NCI-H1048 (cell line): ENCODE data around the gene PECR.

Experiments used
- DNase-seq: peaks from one replicate; lab custom pipeline; 2025; lab: John Stamatoyannopoulos, UW

Gene PECR

DNA sequence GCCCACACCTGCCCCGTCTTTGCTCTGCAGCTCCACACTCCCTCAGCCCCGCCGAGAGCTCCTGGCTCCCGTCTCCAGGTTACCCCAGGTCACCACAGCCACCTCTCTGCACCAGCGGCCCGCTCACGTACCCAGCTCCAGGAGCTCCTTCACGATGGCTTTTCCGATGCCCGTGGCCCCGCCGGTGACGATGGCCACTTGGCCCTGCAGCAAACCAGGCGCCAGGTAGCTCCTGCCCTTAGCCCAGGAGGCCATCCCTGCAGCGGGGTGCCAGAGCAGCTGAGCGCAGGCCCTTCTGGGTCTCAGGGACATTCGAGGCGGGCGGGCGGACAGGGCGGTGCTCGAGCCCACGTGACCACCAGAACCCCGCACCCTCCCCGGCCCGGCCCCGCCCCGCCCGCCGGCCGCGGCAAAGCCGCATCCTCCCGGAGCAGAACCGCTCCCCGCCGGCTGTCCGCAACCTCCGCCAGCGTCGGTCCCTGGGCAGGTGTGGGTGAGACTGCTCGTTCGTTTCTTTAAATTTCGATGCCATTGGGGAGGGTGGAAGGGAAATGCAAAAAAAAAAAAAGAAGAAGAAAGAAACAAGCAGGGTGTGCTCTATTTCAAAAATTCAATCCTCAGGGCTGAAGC lies at the start of gene PECR, which contains the start of gene TMEM169:
Gene PECR (minus strand): TSS at position 323 of the 630 bp plus-strand sequence. CDS start 68 bp downstream, at position 255.
Gene TMEM169 (plus strand): TSS at position 433 of the 630 bp plus-strand sequence. CDS start 14,045 bp downstream, outside the sequence.
- DNase-seq: peak; percentile 34

DNA sequence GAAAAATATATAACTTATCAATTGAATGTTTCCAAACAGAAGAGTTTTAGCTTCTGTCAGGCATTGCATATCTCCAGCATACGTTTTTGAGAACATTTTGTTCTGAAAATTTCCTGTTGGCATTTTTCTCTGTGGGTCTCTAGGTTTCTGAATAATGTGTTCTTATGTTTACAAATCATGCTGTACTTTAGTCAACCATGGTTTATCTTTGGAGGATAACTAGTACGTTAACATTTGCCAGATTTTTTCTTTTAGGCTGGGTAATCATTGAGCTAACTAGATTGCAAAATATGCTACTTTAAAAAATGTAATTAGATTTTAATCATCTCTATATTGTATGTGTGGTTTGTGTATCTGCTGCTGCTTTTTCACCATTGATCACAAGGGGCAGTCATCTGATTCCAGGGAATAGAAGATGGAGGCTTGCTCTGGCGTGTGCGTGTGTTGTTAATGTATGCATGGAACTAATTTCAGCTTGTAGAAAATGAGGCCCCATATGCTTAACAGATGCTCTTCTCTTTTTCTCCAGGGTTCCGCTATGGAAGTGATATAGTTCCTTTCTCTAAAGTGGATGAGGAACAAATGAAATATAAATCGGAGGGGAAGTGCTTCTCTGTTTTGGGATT lies 48.9 kb upstream of the PECR start:
- no peak for DNase-seq

DNA sequence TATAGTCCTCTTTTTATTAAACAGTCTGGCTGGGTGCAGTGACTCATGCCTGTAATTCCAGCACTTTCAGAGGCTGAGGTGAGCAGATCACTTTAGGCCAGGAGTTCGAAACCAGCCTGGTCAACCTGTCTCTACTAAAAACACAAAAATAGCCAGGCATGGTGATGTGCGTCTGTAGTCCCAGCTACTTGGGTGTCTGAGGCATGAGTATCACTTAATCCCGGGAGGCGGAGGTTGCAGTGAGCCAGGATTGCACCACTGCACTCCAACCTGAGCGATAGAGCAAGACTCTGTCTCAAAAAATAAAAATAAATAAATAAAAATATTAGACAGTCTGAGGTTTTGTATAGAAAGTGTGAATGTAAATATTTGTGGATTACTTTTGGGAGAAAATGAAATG lies 45.3 kb upstream of the PECR start:
- DNase-seq: no peak

DNA sequence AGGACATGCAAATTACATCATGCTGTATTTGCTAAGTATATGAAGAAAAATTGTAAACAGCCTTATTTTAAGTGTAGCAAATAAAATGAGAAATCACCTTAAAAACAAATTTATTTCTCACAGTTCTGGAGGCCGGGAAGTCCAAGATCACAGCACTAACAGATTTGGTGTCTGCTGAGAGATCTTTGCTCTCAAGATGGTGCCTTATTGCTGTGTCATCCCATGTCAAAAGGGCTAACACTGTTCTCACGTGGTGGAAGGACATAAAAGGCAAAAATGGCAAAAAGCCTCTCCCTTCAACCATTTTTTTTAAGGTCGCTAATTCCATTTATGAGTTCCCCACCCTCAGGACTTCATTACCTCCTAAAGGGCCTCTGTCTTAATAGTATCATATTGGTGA lies 39.6 kb upstream of the PECR start:
- no peak for DNase-seq

GRCh38 chr2:216119986-216120385 lies 38.4 kb upstream of the PECR start:
- DNase-seq: no peak

DNA sequence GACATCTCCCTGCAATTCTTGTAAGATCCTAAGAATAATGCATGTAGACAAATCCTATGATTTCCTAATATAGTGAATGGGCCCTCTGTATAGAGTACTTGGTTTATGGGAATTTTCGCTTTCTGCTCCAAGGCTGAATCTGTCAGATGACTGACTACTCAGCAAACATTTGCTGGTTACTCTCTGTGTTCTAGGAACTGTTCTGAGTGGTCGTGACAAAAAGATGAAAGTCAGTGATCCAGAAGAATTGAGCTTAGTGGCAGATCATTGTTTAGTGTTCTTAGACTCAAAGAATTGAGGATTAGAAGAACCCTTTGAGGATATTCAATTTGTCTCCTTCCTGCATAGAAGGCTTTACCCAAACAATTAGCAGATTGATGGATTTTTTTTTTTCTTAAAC lies 37.5 kb upstream of the PECR start:
- no peak for DNase-seq

DNA sequence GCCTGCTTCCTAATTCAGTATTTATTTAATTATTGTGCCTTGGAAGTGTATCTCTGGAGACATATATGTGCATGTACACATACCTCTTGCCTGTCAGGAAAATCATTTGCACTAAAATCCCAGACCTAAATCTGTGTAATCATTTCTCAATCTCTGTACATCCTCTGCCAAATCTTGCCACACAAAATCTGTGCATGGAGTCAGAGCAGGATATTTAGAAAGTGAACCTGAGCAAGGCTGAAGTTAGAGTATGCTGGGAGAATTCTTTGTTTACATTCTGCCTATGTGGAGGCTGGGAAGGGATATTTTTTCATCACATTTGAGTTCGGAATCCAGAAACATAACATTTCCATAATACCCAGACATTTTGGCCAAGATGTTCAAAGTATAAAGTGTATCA lies 36.9 kb upstream of the PECR start:
- DNase-seq: no peak

DNA sequence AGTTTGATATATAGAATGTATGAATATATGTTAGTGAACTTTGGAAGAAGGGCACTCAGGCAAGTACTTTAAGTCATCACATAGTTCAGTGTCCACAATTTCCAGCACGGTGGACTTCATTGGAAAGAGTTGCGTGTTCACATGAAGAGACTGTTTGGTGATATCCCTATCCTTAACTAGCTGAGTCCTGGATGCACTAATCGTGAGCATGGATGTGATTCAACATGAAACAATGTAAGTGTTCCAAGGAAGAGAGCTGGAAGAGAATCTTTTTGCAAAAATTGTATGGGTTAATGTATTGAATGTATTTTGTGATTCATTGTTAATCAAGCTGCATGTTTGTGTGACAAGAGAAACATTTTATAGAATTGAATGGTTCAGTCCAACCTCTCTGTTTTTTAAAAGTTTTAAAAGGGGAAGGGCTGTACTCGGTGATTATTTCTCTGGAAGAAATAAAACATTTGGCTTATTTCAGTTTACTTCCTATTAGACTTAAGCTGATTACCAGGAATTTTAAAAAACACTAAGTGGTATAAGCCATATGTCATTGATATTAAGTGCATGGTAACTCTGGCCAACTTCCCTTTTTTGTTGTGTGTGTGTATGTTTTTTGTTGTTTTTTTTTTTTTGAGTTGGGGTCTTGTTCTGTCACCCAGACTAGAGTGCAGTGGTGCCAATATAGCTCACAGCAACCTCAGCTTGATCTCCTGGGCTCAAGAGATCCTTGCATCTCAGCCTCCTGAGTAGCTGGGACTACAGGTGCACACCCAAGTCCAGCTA lies 36.1 kb upstream of the PECR start:
- DNase-seq: no peak

DNA sequence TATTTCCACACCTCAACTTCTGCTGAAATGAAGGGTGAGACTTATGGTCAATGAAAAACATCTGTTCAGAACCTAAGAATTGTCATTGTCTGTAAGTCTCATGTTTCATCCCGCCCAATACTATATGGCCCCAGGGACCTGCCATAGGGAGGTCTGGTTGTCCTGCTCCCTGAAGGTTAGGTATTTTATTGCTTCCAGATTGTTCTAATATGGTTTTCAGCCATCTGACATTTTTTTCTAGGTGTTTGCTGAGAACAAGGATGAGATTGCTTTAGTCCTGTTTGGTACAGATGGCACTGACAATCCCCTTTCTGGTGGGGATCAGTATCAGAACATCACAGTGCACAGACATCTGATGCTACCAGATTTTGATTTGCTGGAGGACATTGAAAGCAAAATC lies 34.8 kb upstream of the PECR start:
- no peak for DNase-seq

GRCh38 chr2:216114714-216115531 lies 33.3 kb upstream of the PECR start:
- DNase-seq: peak; percentile 98

DNA sequence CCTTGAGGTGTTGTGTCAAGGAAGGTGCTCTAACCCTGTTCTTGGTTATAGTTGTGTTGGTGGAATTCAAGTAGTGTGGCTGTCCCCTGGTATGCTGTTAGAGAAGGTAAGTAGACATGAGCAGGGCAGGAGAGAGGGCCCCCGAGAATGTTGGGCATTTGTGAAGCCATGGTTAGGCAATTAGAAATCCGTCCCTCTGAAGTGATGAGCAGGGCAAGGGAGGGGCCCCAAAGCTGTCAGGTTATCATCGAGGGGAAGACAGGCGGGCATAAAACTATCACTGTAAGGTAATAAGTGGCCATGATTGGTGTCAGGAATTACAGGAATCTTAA lies 32.7 kb upstream of the PECR start:
- no peak for DNase-seq

GRCh38 chr2:216113572-216113971 lies 32.0 kb upstream of the PECR start:
- no peak for DNase-seq

DNA sequence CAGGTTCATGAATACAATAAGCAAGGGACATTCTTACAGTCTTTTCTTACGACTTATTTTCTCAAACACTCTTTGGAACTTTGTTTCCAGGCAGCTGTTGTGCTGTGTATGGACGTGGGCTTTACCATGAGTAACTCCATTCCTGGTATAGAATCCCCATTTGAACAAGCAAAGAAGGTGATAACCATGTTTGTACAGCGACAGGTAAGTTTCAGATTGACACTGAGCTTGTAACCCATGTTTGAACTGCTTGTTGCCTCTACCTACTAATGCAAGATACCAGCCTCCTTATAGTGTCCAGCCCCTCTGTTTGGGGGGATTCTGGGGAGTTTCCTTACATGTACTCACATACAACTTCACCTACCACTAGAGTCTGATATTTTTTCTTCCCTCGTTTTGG lies 31.3 kb upstream of the PECR start:
- no peak for DNase-seq

DNA sequence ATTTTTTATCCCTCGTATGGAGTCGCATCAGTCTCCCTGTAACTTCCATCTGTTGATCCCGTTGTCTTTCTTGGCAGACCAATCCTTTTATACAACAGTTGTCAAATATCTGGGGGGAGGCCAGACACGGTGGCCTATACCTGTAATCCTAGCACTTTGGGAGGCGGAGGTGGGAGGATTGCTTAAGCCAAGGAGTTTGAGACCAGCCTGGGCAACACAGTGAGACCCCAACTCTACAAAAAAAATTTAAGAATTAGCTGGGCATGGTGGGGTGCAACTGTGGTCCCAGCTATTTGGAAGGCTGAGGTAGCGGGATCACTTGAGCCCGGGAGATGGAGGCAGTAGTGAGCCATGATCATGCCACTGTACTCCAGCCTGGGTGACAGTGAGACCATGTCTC lies 29.5 kb upstream of the PECR start:
- no peak for DNase-seq

DNA sequence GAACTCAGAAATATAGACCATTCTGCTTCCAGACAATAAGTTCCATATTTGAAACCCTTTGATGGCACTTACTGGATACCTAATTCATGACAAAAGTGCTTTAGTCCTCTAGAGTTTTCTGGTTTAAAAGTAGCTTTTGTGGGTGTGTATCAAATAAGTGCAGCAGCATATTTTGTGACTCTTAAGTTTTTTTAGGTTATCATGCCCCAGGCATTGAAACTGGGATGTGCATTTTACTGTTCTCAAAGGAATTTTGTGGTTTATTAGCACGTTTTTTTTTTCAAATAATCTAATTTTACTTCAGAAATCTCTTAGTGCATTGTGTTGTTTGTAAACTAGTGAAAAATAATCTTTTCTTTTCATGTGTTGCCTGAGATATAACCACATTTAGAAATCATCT lies 29.0 kb upstream of the PECR start:
- DNase-seq: no peak

GRCh38 chr2:216109962-216110614 lies 28.5 kb upstream of the PECR start:
- DNase-seq: no peak

GRCh38 chr2:216108967-216109921 lies 27.6 kb upstream of the PECR start, which contains the start of gene XRCC5:
Gene XRCC5, plus strand, starts transcription at chr2:216109348. Its CDS starts 89 bp downstream, at chr2:216109437.
- DNase-seq: peak; percentile 97

DNA sequence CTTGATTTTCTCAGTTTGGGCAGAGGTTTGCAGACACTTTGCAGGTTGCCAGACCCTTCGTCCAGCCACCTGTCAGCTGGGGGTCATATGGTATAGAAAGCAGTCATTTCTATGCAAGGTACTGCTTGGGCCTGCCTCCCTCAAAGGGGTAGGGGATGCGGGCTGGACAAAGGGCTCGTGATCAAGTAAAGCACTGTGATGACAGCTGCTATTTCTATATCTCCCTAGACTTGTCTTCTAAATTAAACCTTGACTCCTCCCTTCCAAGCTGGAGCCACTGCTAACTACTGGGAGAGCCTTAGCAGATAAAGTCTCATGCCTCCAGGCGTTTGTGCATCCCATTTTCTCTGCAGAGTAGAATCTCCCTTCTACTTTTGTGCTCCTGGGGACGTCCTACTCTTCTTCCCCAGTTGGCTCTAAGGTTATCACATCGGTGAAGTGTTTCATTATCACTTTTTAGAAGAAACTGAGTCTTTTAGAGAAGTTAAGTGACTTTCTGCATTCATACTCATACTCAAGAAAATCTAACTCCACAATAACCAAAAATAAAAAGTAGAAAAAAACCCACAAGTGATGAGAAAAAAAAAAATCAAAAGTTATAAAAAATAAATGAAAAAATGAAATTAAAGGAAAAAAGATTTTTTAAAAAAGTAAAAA lies 26.8 kb upstream of the PECR start:
- DNase-seq: no peak

DNA sequence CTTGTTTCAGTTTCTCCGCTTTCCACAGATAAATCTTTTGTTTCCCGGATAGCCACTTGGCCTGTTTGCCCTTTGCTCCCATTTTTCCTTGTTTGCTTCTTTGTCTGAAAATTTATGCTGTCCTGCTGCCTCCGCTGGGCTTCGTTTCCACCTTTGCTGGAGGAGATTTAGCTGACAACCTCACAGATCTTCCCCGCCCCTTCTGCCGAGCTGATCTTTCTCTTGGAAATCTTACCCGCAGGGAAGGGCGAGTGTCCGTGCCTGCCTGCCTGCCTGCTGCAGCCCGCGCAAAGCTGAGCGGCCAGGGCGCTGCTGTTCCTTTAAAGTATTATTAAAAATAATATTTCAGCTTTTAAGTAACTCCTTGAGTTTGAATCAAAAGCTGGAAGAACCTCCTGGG lies 26.2 kb upstream of the PECR start:
- no peak for DNase-seq

DNA sequence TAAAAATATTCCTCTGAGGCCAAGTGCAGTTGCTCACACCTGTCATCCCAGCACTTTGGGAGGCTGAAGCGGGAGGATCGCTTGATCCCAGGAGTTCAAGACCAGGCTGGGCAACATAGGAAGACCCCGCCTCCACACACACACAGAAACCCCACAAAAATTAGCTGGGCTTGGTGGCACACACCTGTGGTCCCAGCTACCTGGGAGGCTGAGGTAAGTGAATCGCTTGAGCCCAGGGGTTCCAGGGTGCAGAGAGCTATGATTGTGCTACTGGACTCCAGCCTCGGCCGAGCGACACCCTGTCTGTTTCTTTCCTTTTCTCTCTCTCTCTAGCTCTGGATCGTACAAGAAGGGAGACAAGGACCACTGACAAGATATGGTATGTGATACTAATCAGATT lies 25.7 kb upstream of the PECR start:
- DNase-seq: no peak
